Mesendoderm (in vitro differentiated cells): ENCODE results near the gene CCDC141.

Source experiments
- DNase-seq: peaks from one replicate; pipeline ENCODE4 v3.0.0; 2013
- H2AK5ac ChIP-seq: 2 replicates; pipeline ENCODE4 v1.6.1; 2013; ENCODE audit warnings: low read length, inconsistent platforms
- H2BK120ac ChIP-seq: 2 replicates; pipeline ENCODE4 v1.6.1; 2013; ENCODE audit warnings: low read depth, mild to moderate bottlenecking, low read length, moderate library complexity, mixed read lengths
- H2BK15ac ChIP-seq: replicated peaks from 2 replicates; pipeline ENCODE4 v1.6.1; 2013; ENCODE audit warnings: low read depth, mild to moderate bottlenecking, moderate library complexity
- H2BK5ac ChIP-seq: 2 replicates; pipeline ENCODE4 v1.6.1; 2013; ENCODE audit warnings: low read length, inconsistent platforms
- H3K18ac ChIP-seq: 2 replicates; pipeline ENCODE4 v1.6.1; 2013; ENCODE audit warnings: mild to moderate bottlenecking, low read length, mixed read lengths
- H3K23ac ChIP-seq: one replicate; pipeline ENCODE4 v1.6.1; 2013; ENCODE audit warnings: low read length
- H3K27ac ChIP-seq: 2 replicates; pipeline ENCODE4 v1.5.1; 2013; ENCODE audit warnings: low read depth, mild to moderate bottlenecking, inconsistent platforms, low read length, moderate library complexity
- H3K27me3 ChIP-seq: 2 replicates; pipeline ENCODE4 v1.6.1; 2013; ENCODE audit warnings: low read length, control low read depth, mild to moderate bottlenecking, inconsistent platforms; ENCODE audit not compliant: insufficient read depth, poor library complexity
- H3K36me3 ChIP-seq: 2 replicates; pipeline ENCODE4 v1.6.1; 2013; ENCODE audit warnings: low read length, inconsistent platforms; ENCODE audit not compliant: control insufficient read depth, insufficient read depth
- H3K4ac ChIP-seq: one replicate; pipeline ENCODE4 v1.6.1; 2013; ENCODE audit warnings: low read depth, mild to moderate bottlenecking, low read length, moderate library complexity
- H3K4me1 ChIP-seq: 2 replicates; pipeline ENCODE4 v1.6.1; 2013; ENCODE audit warnings: low read depth, low read length, inconsistent platforms; ENCODE audit not compliant: control insufficient read depth
- H3K4me2 ChIP-seq: 2 replicates; pipeline ENCODE4 v1.6.1; 2013; ENCODE audit warnings: low read length
- H3K4me3 ChIP-seq: 2 replicates; pipeline ENCODE4 v1.5.1; 2013; ENCODE audit warnings: mild to moderate bottlenecking, low read length
- H3K56ac ChIP-seq: one replicate; pipeline ENCODE4 v1.6.1; 2013; ENCODE audit warnings: low read length
- H3K79me1 ChIP-seq: 2 replicates; pipeline ENCODE4 v1.6.1; 2013; ENCODE audit warnings: low read length, inconsistent platforms
- H3K79me2 ChIP-seq: 2 replicates; pipeline ENCODE4 v1.6.1; 2013; ENCODE audit warnings: mild to moderate bottlenecking, low read length; ENCODE audit not compliant: control insufficient read depth, insufficient read depth
- H3K9ac ChIP-seq: 2 replicates; pipeline ENCODE4 v1.6.1; 2013; ENCODE audit warnings: low read length, inconsistent platforms
- H4K5ac ChIP-seq: one replicate; pipeline ENCODE4 v1.6.1; 2013; ENCODE audit warnings: low read length
- H4K8ac ChIP-seq: one replicate; pipeline ENCODE4 v1.6.1; 2013; ENCODE audit warnings: low read depth, mild to moderate bottlenecking, control low read depth, low read length, moderate library complexity
- WGBS: extraction: QIAGEN DNeasy Blood & Tissue Kit; methylation state at CpG from one replicate; pipeline ENCODE4 v1.1.7; 2013; ENCODE audit warnings: low lambda C conversion rate, missing lambda C conversion rate; ENCODE audit not compliant: insufficient coverage; ENCODE audit errors: extremely low coverage; 5-methylcytosine and 5-hydroxymethylcytosine counted together

Gene CCDC141

GRCh38 chr2:179082697-179083096 is 32.8 kb upstream of the CCDC141 start:
- no peaks in the 10 kb centered on the region for H3K79me1 ChIP-seq
- no peak for DNase-seq
- no peak overlapping the region for H3K27ac ChIP-seq
- H3K36me3 ChIP-seq = no peaks in the 10 kb centered on the region
- WGBS = no CpG with 5 or more reads among the region's 2 CpGs
- no peaks in the 10 kb centered on the region for H3K27me3 ChIP-seq
- H4K8ac ChIP-seq = no peak overlapping the region
- no peak overlapping the region for H3K4me2 ChIP-seq
- H3K4ac ChIP-seq = no peak overlapping the region
- H2BK120ac ChIP-seq = no peak overlapping the region
- H3K23ac ChIP-seq = no peak overlapping the region
- no peak overlapping the region for H4K5ac ChIP-seq
- H2AK5ac ChIP-seq = no peak overlapping the region
- no peak overlapping the region for H3K18ac ChIP-seq
- H3K4me3 ChIP-seq = no peak overlapping the region
- H3K9ac ChIP-seq = no peak overlapping the region
- no peak overlapping the region for H2BK5ac ChIP-seq
- H3K56ac ChIP-seq = no peak overlapping the region
- H3K79me2 ChIP-seq = no peaks in the 10 kb centered on the region
- no peaks in the 10 kb centered on the region for H3K4me1 ChIP-seq
- no peak overlapping the region for H2BK15ac ChIP-seq

DNA sequence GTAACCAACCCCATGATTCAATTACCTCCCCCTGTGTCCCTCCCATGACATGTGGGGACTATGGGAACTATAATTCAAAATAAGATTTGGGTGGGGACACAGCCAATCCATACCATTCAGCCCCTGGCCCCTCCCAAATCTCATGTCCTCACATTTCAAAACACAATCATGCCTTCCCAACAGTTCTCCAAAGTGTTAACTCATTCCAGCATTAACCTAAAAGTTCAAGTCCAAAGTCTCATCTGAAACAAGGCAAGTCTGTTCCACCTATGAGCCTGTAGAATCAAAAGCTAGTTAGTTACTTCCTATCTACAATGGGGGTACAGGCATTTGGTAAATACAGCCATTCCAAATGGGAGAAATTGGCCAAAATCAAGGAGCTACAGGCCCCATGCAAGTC is 32.0 kb upstream of the CCDC141 start:
- Histone ChIP-seq H2BK120ac (no peak overlapping the region), H3K36me3 (no peaks in the 10 kb centered on the region), H3K27me3 (no peaks in the 10 kb centered on the region), H2BK15ac (no peak overlapping the region), H3K23ac (no peak overlapping the region), H3K9ac (no peak overlapping the region), H2AK5ac (no peak overlapping the region), H3K4me3 (no peak overlapping the region), H3K18ac (no peak overlapping the region), H4K8ac (no peak overlapping the region), H3K4ac (no peak overlapping the region), H2BK5ac (no peak overlapping the region), H3K79me1 (no peaks in the 10 kb centered on the region), H3K4me1 (no peaks in the 10 kb centered on the region), H3K56ac (no peak overlapping the region), H3K27ac (no peak overlapping the region), H4K5ac (no peak overlapping the region), H3K79me2 (no peaks in the 10 kb centered on the region), H3K4me2 (no peak overlapping the region)
- no peak for DNase-seq

- Histone ChIP-seq H3K4me2 (no peak overlapping the region), H3K9ac (no peak overlapping the region), H3K23ac (no peak overlapping the region), H3K79me2 (no peaks in the 10 kb centered on the region), H3K79me1 (no peaks in the 10 kb centered on the region), H2AK5ac (no peak overlapping the region), H3K36me3 (no peaks in the 10 kb centered on the region), H2BK5ac (no peak overlapping the region), H2BK120ac (no peak overlapping the region), H3K27ac (no peak overlapping the region), H2BK15ac (no peak overlapping the region), H3K4ac (no peak overlapping the region), H4K8ac (no peak overlapping the region), H3K56ac (no peak overlapping the region), H3K4me1 (no peaks in the 10 kb centered on the region), H3K18ac (no peak overlapping the region), H3K4me3 (no peak overlapping the region), H3K27me3 (no peaks in the 10 kb centered on the region), H4K5ac (no peak overlapping the region)
- WGBS = no CpG with 5 or more reads among the region's 3 CpGs
- no peak for DNase-seq
Observed at GRCh38 chr2:179072527-179072926, 22.6 kb upstream of the CCDC141 start.

DNA sequence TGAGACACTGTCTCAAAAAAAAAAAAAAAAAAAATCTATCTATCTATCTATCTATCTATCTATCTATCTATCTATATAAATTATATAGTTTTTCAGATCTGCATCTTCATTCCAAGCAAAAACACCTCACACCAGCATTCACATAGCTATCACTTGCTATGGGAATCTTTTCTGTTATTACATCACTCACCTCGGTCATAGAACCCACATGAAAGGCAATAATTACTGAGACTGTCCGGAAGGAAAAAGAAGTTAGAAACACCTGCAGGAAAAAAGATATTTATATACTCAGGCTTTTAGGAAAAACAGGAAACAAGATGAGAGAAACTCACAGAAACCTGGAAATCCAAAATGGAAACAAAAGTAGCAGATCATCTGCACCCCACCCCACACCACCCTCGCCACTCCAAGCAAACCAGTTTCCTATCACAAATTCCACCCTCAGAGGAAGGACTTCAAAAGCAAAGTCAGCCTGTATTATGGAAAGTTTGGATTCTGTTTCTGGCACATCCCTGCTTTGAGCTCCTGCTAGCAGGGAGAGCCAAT is 21.9 kb upstream of the CCDC141 start:
- H2AK5ac ChIP-seq = no peak overlapping the region
- H4K5ac ChIP-seq = no peak overlapping the region
- no peak overlapping the region for H2BK120ac ChIP-seq
- no peak overlapping the region for H3K23ac ChIP-seq
- no CpG with 5 or more reads among the region's 3 CpGs for WGBS
- H3K79me1 ChIP-seq = no peaks in the 10 kb centered on the region
- no peak overlapping the region for H3K56ac ChIP-seq
- no peak overlapping the region for H2BK15ac ChIP-seq
- no peak overlapping the region for H3K4me2 ChIP-seq
- H3K4me1 ChIP-seq = no peaks in the 10 kb centered on the region
- no peak overlapping the region for H3K4me3 ChIP-seq
- no peak overlapping the region for H3K9ac ChIP-seq
- no peaks in the 10 kb centered on the region for H3K36me3 ChIP-seq
- no peak overlapping the region for H3K18ac ChIP-seq
- H2BK5ac ChIP-seq = no peak overlapping the region
- H3K27ac ChIP-seq = no peak overlapping the region
- H3K79me2 ChIP-seq = no peaks in the 10 kb centered on the region
- DNase-seq = no peak
- no peak overlapping the region for H4K8ac ChIP-seq
- no peak overlapping the region for H3K4ac ChIP-seq
- no peaks in the 10 kb centered on the region for H3K27me3 ChIP-seq

GRCh38 chr2:179070895-179071294 is 21.0 kb upstream of the CCDC141 start:
- Histone ChIP-seq H3K4me3 (no peak overlapping the region), H3K23ac (no peak overlapping the region), H3K79me2 (no peaks in the 10 kb centered on the region), H3K27me3 (no peaks in the 10 kb centered on the region), H3K27ac (no peak overlapping the region), H2BK15ac (no peak overlapping the region), H3K36me3 (no peaks in the 10 kb centered on the region), H4K5ac (no peak overlapping the region), H3K4me2 (no peak overlapping the region), H2BK120ac (no peak overlapping the region), H3K4ac (no peak overlapping the region), H3K18ac (no peak overlapping the region), H2BK5ac (no peak overlapping the region), H3K79me1 (no peaks in the 10 kb centered on the region), H3K9ac (no peak overlapping the region), H4K8ac (no peak overlapping the region), H3K56ac (no peak overlapping the region), H2AK5ac (no peak overlapping the region), H3K4me1 (no peaks in the 10 kb centered on the region)
- no CpG with 5 or more reads among the region's 2 CpGs for WGBS
- no peak for DNase-seq

DNA sequence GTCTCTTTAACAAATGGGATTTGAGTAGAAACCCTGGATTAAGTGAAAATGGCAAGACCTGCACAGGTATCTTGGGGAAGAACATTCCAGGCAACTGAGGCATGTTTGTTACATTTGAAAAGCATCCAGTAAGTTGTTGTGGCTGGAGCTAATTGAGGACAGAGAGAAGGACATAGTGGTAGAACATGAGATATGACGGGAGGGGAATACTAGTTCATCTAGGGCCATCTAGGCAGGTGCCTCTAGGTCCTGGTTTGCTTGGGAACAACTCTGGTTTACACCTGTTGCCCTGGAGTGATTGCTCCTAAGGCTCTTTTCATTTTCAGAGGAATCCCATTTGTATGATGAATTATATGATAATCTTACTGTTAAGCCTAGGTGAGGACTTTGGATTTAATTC is 19.7 kb upstream of the CCDC141 start:
- Histone ChIP-seq H4K8ac (no peak overlapping the region), H3K4me1 (no peaks in the 10 kb centered on the region), H2BK5ac (no peak overlapping the region), H3K4ac (no peak overlapping the region), H3K4me2 (no peak overlapping the region), H3K27me3 (no peaks in the 10 kb centered on the region), H4K5ac (no peak overlapping the region), H3K23ac (no peak overlapping the region), H3K4me3 (no peak overlapping the region), H3K36me3 (no peaks in the 10 kb centered on the region), H3K27ac (no peak overlapping the region), H3K9ac (no peak overlapping the region), H3K56ac (no peak overlapping the region), H3K79me2 (no peaks in the 10 kb centered on the region), H2BK120ac (no peak overlapping the region), H3K79me1 (no peaks in the 10 kb centered on the region), H3K18ac (no peak overlapping the region), H2BK15ac (no peak overlapping the region), H2AK5ac (no peak overlapping the region)
- no peak for DNase-seq
- WGBS = no CpG with 5 or more reads among the region's 1 CpG
